RWPE2 (cell line): Measurements from ENCODE around the gene TRIO.
A peak's percentile ranks its signal among the peaks of the same experiment; 100 is the strongest.

Experiments
- ATAC-seq: fragments of 200-7000 bp; cut with Tn5 transposase; 3 replicates; pipeline ENCODE4 v1.9.1; 2021; ENCODE audit warnings: low read depth
- DNase-seq: peaks from one replicate; pipeline ENCODE4 v3.0.0-alpha.2; 2020; ENCODE audit warnings: low spot score
- H3K27ac ChIP-seq: fragments of 450-650 bp; 2 replicates; pipeline ENCODE4 v1.5.1; 2017; ENCODE audit warnings: mild to moderate bottlenecking; ENCODE audit not compliant: poor library complexity, severe bottlenecking
- H3K27me3 ChIP-seq: fragments of 250-450 bp; sonication (Bioruptor Pico); 2 replicates; pipeline ENCODE4 v1.5.1; 2021; ENCODE audit warnings: mild to moderate bottlenecking, moderate library complexity; ENCODE audit not compliant: insufficient read depth, poor library complexity, severe bottlenecking
- H3K36me3 ChIP-seq: fragments of 250-450 bp; sonication (Bioruptor Pico); 2 replicates; pipeline ENCODE4 v1.5.1; 2020; ENCODE audit warnings: low read depth, mild to moderate bottlenecking, moderate library complexity
- H3K4me1 ChIP-seq: fragments of 250-450 bp; sonication (Bioruptor Pico); 2 replicates; pipeline ENCODE4 v1.5.1; 2021; ENCODE audit warnings: mild to moderate bottlenecking, moderate library complexity; ENCODE audit not compliant: insufficient read depth, poor library complexity, severe bottlenecking
- H3K4me3 ChIP-seq: fragments of 250-450 bp; sonication (Bioruptor Pico); 2 replicates; pipeline ENCODE4 v1.5.1; 2021; ENCODE audit warnings: mild to moderate bottlenecking, moderate library complexity; ENCODE audit not compliant: severe bottlenecking
- H3K9me3 ChIP-seq: fragments of 250-450 bp; sonication (Bioruptor Pico); 2 replicates; pipeline ENCODE4 v1.5.1; 2021; ENCODE audit warnings: mild to moderate bottlenecking, moderate library complexity; ENCODE audit not compliant: severe bottlenecking
- TF ChIP-seq, protein P1 (sequence below): fragments of 450-650 bp; IDR thresholded peaks from one replicate; pipeline ENCODE4 v1.5.1; 2017; ENCODE audit warnings: mild to moderate bottlenecking, moderate library complexity; ENCODE audit not compliant: poor library complexity, severe bottlenecking

The TRIO gene

GRCh38 chr5:14440582-14441431 is 297.7 kb downstream of the TRIO start:
- no peaks in the 10 kb centered on the region for H3K27me3 ChIP-seq
- peaks cover 35% of the 10 kb centered on the region for H3K36me3 ChIP-seq
- no peak overlapping the region for H3K4me3 ChIP-seq
- TF ChIP-seq, protein P1, sequence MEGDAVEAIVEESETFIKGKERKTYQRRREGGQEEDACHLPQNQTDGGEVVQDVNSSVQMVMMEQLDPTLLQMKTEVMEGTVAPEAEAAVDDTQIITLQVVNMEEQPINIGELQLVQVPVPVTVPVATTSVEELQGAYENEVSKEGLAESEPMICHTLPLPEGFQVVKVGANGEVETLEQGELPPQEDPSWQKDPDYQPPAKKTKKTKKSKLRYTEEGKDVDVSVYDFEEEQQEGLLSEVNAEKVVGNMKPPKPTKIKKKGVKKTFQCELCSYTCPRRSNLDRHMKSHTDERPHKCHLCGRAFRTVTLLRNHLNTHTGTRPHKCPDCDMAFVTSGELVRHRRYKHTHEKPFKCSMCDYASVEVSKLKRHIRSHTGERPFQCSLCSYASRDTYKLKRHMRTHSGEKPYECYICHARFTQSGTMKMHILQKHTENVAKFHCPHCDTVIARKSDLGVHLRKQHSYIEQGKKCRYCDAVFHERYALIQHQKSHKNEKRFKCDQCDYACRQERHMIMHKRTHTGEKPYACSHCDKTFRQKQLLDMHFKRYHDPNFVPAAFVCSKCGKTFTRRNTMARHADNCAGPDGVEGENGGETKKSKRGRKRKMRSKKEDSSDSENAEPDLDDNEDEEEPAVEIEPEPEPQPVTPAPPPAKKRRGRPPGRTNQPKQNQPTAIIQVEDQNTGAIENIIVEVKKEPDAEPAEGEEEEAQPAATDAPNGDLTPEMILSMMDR = no peak
- no peak overlapping the region for H3K27ac ChIP-seq
- H3K9me3 ChIP-seq = no peaks in the 10 kb centered on the region
- ATAC-seq = no peak
- DNase-seq = no peak
- H3K4me1 ChIP-seq = peaks cover 25% of the 10 kb centered on the region

- TF ChIP-seq, protein P1 = no peak
- Histone ChIP-seq H3K4me1 (peaks cover 25% of the 10 kb centered on the region), H3K9me3 (no peaks in the 10 kb centered on the region), H3K36me3 (peaks cover 28% of the 10 kb centered on the region), H3K4me3 (no peak overlapping the region), H3K27me3 (no peaks in the 10 kb centered on the region), H3K27ac (no peak overlapping the region)
- DNase-seq (no peak), ATAC-seq (no peak)
These were observed 298.5 kb downstream of the TRIO start for GRCh38 chr5:14441641-14442040.

DNA sequence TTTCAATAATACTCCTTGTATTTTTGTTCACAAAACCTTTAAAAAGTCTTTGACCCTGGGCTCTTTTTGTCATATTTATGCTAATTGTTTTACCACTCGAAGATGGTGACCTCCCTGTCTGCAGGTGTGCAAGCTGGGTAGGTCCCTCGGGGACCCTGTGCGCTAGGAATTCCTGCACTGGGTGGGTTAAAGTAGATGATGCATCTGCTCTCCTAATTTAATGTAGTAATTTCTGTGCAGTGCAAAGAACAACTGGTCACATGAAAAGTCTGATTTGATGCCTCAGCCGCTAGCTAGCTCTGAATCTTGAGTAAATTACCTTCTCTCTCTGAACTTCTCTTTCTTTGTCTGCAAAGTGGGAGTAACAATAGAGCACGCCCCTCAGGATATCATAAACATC is 299.4 kb downstream of the TRIO start:
- no peak overlapping the region for H3K4me3 ChIP-seq
- no peak for DNase-seq
- TF ChIP-seq, protein P1 = no peak
- no peak for ATAC-seq
- H3K36me3 ChIP-seq = peaks cover 21% of the 10 kb centered on the region
- no peaks in the 10 kb centered on the region for H3K9me3 ChIP-seq
- no peaks in the 10 kb centered on the region for H3K27me3 ChIP-seq
- no peak overlapping the region for H3K27ac ChIP-seq
- H3K4me1 ChIP-seq = peaks cover 25% of the 10 kb centered on the region

DNA sequence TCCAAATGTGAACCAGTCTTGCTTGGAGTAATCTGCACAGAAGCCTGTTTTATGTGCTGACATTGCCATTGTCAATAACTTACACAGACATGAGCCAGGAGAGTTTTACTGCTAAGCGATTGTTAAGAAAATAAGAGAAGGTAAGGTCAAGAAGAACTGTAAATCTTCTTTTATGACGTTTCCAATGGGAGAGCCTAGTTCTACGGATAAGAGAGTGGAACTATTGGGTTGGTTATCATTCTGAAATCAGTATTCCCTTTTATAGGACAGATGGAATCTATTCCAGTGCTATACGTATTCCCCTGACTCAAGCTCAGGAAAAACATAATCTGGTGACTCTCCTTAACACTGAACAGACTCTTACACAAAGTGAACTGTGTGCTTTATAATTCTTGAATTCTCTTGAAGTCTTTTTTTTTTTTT is 300.5 kb downstream of the TRIO start:
- Histone ChIP-seq H3K27me3 (no peaks in the 10 kb centered on the region), H3K4me3 (no peak overlapping the region), H3K27ac (peak overlapping the region; percentile 59), H3K4me1 (peaks cover 25% of the 10 kb centered on the region), H3K9me3 (no peaks in the 10 kb centered on the region), H3K36me3 (peaks cover 24% of the 10 kb centered on the region)
- TF ChIP-seq, protein P1 = no peak
- no peak for ATAC-seq
- DNase-seq = no peak

GRCh38 chr5:14444161-14444560 is 301.0 kb downstream of the TRIO start:
- H3K27me3 ChIP-seq = no peaks in the 10 kb centered on the region
- TF ChIP-seq, protein P1 = no peak
- no peak for ATAC-seq
- no peak overlapping the region for H3K4me3 ChIP-seq
- peaks cover 24% of the 10 kb centered on the region for H3K36me3 ChIP-seq
- H3K4me1 ChIP-seq = peaks cover 25% of the 10 kb centered on the region
- DNase-seq = no peak
- H3K27ac ChIP-seq = peak overlapping the region; percentile 59
- no peaks in the 10 kb centered on the region for H3K9me3 ChIP-seq
